SJSA1 (cell line): Measurements from ENCODE around the gene DST. TPM values are rescaled to one million over a fixed set of nuclear protein-coding genes. Genes with fewer than 3 reads are reported as not detected.

Source experiments
- DNase-seq, 2 experiments: peaks; one replicate each; pipeline ENCODE4 v3.0.0-alpha.2; 2015 to 2020; ENCODE audit warnings: low spot score in 2 of 2, low read depth in 1 of 2
- H3K27ac ChIP-seq: fragments of 250-450 bp; sonication (Bioruptor Pico); 2 replicates; pipeline ENCODE4 v1.5.1; 2020; ENCODE audit warnings: mild to moderate bottlenecking, moderate library complexity
- H3K27me3 ChIP-seq: fragments of 250-450 bp; sonication (Bioruptor Pico); replicated peaks from 2 replicates; pipeline ENCODE4 v1.5.1; 2020; ENCODE audit warnings: mild to moderate bottlenecking, moderate library complexity
- H3K36me3 ChIP-seq: fragments of 250-450 bp; sonication (Bioruptor Pico); 2 replicates; pipeline ENCODE4 v1.5.1; 2020; ENCODE audit warnings: mild to moderate bottlenecking
- H3K4me1 ChIP-seq: fragments of 250-450 bp; sonication (Bioruptor Pico); replicated peaks from 2 replicates; pipeline ENCODE4 v1.6.1; 2021; ENCODE audit warnings: mild to moderate bottlenecking
- H3K4me3 ChIP-seq: fragments of 250-450 bp; sonication (Bioruptor Pico); 2 replicates; pipeline ENCODE4 v1.5.1; 2020; ENCODE audit warnings: mild to moderate bottlenecking
- H3K9me3 ChIP-seq: fragments of 250-450 bp; sonication (Bioruptor Pico); replicated peaks from 2 replicates; pipeline ENCODE4 v1.5.1; 2020; ENCODE audit warnings: mild to moderate bottlenecking
- total RNA-seq: library from RNA; depleted of rRNA; stranded (reverse); fragments of >200 nt; shearing (Covaris generic); gene quantifications from 2 replicates; pipeline ENCODE4 v1.2.3, GENCODE V29; 2014

DST gene
- total RNA-seq, 1 experiment from 2014 or later: 160 TPM

DNA sequence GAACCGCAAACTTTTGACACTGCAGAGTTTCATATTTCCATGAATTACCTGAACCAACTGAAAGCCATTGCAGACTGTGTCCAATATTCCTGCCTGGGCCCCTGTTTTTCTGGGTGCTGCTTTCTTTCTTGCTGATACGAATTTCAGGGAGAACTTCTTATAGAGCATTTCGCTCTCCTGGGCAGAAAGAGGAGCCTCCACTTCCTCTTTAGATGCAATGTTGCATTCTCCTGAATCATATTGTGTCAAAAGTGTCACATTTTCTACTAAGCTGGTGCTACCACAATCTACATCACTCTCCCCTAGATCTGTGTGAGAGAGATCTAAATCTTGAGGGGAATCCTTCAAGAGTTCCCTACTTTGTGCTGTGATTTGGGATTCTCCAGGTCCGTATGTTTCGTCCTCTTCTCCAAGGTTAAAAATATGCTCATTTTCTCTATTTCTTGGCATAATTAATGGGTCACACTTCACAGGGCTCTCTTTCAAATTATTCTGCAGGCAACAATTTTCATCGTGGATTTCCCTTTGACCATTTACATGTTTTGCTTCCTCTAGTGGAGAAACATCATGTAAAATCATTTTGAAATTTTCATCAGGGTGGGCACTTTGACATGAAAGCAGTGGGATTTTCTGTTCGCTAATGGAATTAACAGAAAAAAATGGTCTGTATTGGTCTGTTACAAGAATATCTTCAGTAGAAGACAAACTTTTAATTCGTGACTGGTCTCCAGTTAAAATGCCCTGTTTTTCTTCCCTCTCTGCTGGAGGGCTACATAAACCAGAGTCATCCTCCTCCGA is 102.3 kb downstream of the DST start:
- peaks cover 34% of the 10 kb centered on the region for H3K4me1 ChIP-seq
- no peak for DNase-seq

DNA sequence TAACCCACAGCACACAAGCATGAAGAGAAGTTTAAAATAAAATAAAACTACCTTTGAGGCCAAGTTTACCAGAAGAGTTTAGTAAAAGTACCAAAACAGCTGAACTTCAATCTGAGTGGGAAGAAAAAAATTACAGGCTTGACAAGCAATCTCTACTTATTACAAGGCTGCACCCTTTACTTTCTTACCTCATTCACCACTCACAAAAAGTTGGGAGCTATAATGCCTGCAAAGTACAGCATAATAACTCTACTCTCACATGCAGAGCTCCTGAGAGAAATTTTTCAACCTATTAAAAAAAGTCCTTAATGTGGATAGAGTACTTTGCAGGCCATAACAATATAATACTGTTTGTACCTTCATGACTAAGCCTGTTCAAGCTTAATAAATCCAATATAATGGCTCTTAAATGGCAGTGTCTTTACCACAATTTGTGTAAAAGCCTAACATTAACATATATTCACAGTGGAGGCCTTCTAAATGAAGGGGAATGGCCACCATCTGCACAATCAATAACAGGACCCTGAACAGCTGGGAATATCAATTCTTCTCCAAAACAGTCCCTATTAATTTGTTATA is 103.1 kb downstream of the DST start:
- Histone ChIP-seq H3K4me1 (peaks cover 34% of the 10 kb centered on the region), H3K4me3 (no peak overlapping the region), H3K27ac (no peak overlapping the region; the same call in 1 of the 2 replicates), H3K9me3 (no peaks in the 10 kb centered on the region), H3K36me3 (peaks cover 29% of the 10 kb centered on the region), H3K27me3 (no peaks in the 10 kb centered on the region)
- no peak for DNase-seq

More for the DNA sequence above, 102.3 kb downstream of the DST start:
- H3K27me3 ChIP-seq: no peaks in the 10 kb centered on the region
- peak overlapping the region; percentile 43 for H3K4me3 ChIP-seq
- H3K9me3 ChIP-seq: no peaks in the 10 kb centered on the region
- peak overlapping the region; percentile 2; the same call in 1 of the 2 replicates for H3K27ac ChIP-seq
- peaks cover 22% of the 10 kb centered on the region for H3K36me3 ChIP-seq

DNA sequence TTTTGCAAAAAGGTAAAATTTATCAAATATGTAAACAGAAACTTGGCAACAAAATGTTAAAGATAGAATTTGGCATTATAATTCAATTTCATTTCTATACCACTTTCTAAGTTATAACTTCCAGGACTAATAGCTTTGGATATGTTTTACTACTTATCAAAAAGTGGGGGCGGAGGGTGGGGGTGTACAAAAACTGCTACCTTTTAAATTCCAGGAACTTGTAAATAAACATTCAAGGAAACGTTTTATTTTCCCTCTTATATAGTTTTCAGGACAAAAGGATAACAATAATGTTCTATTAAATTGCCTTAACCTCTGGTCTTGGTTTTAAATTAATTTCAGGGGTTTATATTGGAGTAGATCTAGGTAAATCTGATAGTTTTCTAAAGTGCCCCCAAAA is 103.8 kb downstream of the DST start:
- no peaks in the 10 kb centered on the region for H3K9me3 ChIP-seq
- peaks cover 35% of the 10 kb centered on the region for H3K36me3 ChIP-seq
- no peak for DNase-seq
- no peaks in the 10 kb centered on the region for H3K27me3 ChIP-seq
- peaks cover 34% of the 10 kb centered on the region for H3K4me1 ChIP-seq
- no peak overlapping the region for H3K27ac ChIP-seq
- H3K4me3 ChIP-seq: no peak overlapping the region

DNA sequence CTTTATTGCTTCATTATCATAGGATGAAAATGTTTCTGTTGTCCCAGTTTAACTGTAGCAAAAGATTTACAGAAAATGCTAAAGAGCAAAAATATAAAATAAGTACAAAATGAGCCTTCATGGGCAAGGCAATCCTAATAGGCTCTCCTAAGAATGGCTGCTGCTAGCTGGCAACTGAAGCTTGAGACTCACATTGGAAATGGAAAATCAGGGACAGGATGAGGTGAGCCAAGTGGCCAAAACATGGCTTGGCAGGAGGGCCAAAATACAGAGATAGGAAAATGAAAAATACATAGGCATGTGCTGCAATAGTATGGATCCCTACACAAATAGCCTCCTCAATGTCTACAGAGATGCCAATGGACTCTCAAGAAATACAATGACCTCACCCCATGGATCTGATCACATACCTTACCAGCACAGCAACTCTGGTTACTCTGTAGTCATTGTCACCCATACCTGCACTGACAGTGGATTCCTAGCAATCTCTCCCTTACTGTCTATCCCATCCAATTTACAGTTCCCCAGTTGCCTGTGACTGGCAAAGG is 105.4 kb downstream of the DST start:
- Histone ChIP-seq H3K27ac (no peak overlapping the region), H3K4me1 (peaks cover 34% of the 10 kb centered on the region)

DNA sequence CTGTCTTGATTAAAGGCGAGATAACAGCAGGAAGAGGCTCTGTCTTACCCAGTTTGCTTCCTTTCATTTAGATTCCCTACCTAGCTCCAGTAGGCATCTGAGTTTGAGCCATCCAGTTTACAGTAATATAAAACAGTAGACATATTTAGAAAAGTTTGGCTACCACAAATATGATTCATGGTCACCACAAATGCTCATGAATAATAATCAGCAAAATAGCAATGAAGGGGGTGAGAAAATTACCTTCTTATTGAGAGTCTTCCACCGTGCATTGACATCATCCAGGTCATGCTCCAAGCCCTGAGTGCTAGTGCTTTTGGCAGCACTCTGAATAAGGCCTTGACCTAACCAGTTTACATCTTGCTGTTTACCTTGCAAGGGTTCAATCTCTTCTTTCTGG is 106.2 kb downstream of the DST start:
- no peaks in the 10 kb centered on the region for H3K27me3 ChIP-seq
- H3K36me3 ChIP-seq: peaks cover 56% of the 10 kb centered on the region
- H3K27ac ChIP-seq: no peak overlapping the region
- no peak for DNase-seq
- H3K4me3 ChIP-seq: no peak overlapping the region
- peaks cover 29% of the 10 kb centered on the region for H3K4me1 ChIP-seq
- H3K9me3 ChIP-seq: no peaks in the 10 kb centered on the region

More for the DNA sequence above, 105.4 kb downstream of the DST start:
- no peak overlapping the region for H3K4me3 ChIP-seq
- DNase-seq: no peak
- no peaks in the 10 kb centered on the region for H3K9me3 ChIP-seq
- peaks cover 48% of the 10 kb centered on the region for H3K36me3 ChIP-seq
- no peaks in the 10 kb centered on the region for H3K27me3 ChIP-seq

DNA sequence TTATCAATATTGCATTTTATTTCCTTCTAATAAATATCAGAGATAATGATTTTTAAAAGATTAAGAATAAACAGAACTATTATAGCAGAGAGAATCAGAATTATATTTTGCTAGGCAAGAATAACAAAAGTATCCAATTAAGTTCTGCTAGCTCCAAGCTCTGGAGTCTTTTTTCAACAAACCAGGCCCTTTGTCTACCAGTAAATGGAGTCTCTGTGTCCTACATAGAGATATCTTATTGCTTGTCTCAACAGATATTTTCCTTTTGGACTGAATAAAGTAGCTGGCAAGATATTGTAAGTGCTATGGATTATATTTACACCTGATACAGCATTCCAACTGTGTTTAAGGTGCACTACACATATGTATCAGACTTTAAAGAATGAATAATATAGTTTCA is 107.1 kb downstream of the DST start:
- Histone ChIP-seq H3K27me3 (no peaks in the 10 kb centered on the region), H3K36me3 (peaks cover 61% of the 10 kb centered on the region), H3K4me3 (no peak overlapping the region), H3K9me3 (no peaks in the 10 kb centered on the region), H3K4me1 (peaks cover 20% of the 10 kb centered on the region), H3K27ac (no peak overlapping the region)
- no peak for DNase-seq

DNA sequence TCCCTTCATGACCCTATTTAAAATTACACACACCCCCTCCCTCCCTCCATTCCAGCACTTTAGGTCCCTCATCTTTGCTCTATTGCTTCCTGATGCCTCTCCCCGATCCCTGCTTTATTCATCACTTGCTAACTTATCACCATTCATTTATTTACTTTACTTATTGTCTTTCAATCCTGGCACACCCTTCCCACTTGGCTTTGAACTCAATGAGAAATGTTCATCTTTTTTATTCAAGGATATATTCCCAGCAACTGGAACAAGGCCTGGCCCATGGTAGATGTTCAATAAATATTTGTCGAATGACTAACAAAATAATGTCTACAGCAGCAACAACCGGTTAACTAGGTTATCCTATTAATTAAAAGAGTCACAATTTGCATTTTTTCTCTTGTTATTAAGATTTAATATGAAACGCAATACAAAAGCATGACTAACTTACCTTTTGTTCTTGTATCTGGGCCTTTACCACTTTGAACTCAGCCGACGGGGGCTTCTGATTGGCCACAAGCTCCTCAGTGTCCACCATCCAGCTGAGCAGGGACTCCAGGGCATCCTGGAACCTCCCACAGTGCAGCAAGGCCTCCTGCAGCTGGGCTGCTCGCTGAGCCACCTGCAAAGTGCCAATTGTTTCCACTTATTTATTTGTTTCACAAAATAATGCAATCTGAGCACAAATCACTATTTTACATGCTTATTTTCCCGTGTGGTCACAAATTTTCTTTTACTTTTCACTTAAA is 107.8 kb downstream of the DST start:
- Histone ChIP-seq H3K9me3 (no peaks in the 10 kb centered on the region), H3K4me3 (no peak overlapping the region), H3K27ac (no peak overlapping the region), H3K36me3 (peaks cover 61% of the 10 kb centered on the region), H3K27me3 (no peaks in the 10 kb centered on the region), H3K4me1 (peaks cover 15% of the 10 kb centered on the region)
- no peak for DNase-seq

DNA sequence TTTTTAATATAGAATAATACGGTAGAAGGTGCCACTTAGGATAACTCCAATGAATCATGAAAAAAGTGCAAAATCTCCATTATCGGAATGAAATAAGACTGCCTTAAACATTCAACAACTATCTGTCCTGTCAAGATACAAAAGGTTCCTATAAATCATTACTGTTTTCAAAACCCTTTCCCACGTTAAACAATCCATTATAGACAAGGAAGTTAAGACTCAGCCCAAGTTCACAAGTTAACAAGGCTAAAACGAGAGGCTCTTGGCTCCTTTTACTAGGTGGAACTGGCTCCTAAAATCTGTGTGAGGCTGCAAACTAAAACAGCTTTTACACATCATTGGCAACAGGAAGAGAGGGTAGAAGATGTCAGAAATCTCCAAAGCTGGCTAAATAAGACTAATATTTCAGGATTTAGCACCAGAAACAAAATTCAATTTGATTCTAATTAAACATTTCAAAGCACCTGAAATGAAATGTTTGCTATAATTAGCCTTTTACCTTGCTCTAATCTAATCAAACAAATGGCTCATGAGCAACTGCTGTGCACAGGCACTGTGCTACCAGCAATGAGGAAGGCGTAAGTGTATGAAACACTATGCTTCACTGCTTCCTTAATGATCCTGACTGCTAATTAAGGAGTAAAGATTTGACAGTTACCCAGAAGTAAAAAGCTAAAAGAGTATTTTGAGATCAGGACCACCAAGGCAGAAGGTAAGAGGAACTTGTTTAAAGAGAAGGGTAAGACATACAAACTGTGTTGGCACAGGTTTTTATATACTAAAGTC is 109.7 kb downstream of the DST start:
- H3K36me3 ChIP-seq: peaks cover 73% of the 10 kb centered on the region
- no peaks in the 10 kb centered on the region for H3K27me3 ChIP-seq
- H3K4me1 ChIP-seq: peaks cover 25% of the 10 kb centered on the region

DNA sequence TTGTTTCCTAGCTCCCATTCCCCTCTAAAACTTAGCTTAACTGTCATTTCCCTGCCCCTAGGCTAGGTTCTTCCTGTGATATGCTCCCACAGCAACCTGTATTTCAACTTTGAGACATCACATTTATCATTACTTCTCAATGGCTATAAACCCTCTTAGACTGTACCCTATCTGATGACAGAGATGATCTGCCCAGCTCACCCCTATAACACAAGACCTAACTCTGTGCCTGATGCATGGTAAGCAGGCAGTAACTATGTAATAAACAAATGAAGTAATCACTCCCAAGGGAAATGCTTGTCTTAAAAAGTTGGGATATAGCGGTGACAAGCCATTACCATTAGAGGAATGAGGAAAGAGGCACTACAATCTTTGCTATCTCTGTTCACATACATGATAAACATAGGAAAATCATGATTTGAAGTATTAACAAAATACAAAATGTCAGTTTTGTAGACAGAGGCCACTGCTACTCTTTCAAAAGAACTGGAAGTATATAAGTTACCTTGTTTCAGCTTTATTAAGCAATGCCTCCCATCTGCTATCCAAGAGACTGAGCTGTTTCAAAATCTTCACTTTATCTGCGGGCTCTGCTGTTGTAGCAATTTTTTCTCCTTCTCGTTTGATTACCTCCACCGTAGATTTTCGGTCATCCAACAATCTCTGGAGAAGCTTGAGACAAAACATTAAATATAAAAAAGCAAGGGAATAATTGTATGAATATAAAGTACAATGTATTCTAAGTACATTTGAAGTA is 110.7 kb downstream of the DST start:
- no peaks in the 10 kb centered on the region for H3K27me3 ChIP-seq
- DNase-seq: no peak
- peaks cover 77% of the 10 kb centered on the region for H3K36me3 ChIP-seq
- no peak overlapping the region for H3K4me3 ChIP-seq
- no peaks in the 10 kb centered on the region for H3K9me3 ChIP-seq
- H3K4me1 ChIP-seq: peaks cover 34% of the 10 kb centered on the region
- no peak overlapping the region for H3K27ac ChIP-seq

More for the DNA sequence above, 109.7 kb downstream of the DST start:
- Histone ChIP-seq H3K27ac (no peak overlapping the region), H3K4me3 (no peak overlapping the region), H3K9me3 (no peaks in the 10 kb centered on the region)
- no peak for DNase-seq

DNA sequence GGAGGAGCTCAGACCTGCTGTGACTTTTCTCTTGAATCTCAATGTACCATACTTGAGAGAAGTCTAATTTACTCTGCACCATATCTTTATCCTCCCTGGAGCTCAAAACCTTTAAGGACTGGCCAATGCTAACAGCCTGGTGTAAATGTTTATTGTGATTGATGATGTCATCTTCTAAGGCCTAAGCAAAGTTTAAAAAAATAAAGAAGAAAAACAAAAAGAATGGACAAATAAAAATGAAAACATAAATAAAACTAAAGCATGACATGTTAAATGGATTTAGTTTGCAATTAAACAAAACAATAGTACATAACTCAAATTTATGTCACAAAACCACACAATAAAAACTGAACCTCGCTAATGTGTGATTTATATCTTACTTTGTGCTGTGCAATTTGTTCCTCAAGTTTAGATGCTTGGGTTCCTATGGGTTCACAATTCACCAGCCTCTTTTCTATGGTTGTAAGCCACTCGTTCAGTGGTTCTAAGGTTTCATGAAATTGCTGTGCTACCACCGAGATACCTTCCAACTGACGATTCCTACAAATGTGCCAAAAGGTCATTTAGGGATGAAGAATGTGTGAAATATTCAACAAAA is 113.0 kb downstream of the DST start:
- no peaks in the 10 kb centered on the region for H3K27me3 ChIP-seq
- peak overlapping the region; percentile 18; the same call in 1 of the 2 replicates for H3K27ac ChIP-seq
- peak in 1 of 2 experiments; percentile 52 for DNase-seq
- H3K4me3 ChIP-seq: no peak overlapping the region
- peaks cover 66% of the 10 kb centered on the region for H3K36me3 ChIP-seq
- H3K4me1 ChIP-seq: peaks cover 52% of the 10 kb centered on the region
- H3K9me3 ChIP-seq: no peaks in the 10 kb centered on the region

DNA sequence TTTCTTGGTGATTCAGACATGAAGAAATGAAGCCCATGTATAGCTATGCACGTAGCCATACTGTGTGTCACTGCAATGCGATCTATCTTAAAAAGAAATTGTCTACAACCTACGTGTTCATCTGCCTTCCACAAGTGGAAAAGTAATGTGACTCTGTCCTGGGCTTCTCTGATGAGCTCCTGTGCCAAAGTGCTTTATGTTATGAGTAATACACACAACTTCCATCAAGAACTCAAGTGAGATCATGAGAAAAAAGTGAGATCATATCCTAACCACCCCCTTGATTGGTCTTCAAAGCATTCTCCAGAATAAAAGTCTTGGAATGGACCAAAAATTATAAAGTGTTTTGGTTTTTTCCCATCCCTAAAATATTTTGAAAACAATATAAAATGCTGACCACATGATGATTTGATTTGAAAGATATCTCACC is 114.3 kb downstream of the DST start:
- peak in 1 of 2 experiments; percentile 36 for DNase-seq
- Histone ChIP-seq H3K27ac (peak overlapping the region; percentile 40), H3K4me3 (no peak overlapping the region), H3K27me3 (no peaks in the 10 kb centered on the region), H3K4me1 (peaks cover 63% of the 10 kb centered on the region), H3K9me3 (no peaks in the 10 kb centered on the region), H3K36me3 (peaks cover 66% of the 10 kb centered on the region)

DNA sequence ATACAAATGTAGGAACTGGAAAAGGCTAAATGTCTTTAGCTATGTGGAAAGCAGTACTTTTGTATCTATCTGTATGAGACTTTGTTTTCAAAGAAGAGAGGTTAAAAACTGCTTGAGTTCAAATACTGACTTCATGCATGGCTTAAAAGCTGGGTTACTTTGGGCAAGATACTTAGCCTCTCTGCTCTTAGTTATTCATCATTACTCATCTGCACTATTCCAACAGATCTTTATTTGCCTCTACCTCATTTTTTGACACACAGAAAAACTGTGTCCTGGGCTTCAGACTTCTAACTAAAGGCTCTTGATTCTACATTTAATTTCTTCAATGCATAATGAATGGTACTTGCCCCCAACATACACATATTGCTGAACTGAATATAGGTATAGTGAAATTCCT is 114.8 kb downstream of the DST start:
- no peaks in the 10 kb centered on the region for H3K9me3 ChIP-seq
- no peaks in the 10 kb centered on the region for H3K27me3 ChIP-seq
- no peak for DNase-seq
- H3K27ac ChIP-seq: peak overlapping the region; percentile 40
- peaks cover 63% of the 10 kb centered on the region for H3K4me1 ChIP-seq
- no peak overlapping the region for H3K4me3 ChIP-seq
- peaks cover 66% of the 10 kb centered on the region for H3K36me3 ChIP-seq
